HEK293 (cell line): ENCODE results near the gene NOTCH3.
A peak's percentile ranks its signal among the peaks of the same experiment; 100 is the strongest.

Experiments
- GLI2 ChIP-seq: fragments of 450-650 bp; formaldehyde crosslinking; IDR thresholded peaks from 2 replicates; pipeline ENCODE4; 2017; ENCODE audit warnings: missing biosample characterization, missing genetic modification characterization, low read depth, borderline replicate concordance
- GLIS1 ChIP-seq: fragments of 450-650 bp; formaldehyde crosslinking; IDR thresholded peaks from 2 replicates; pipeline ENCODE4 v1.5.1; 2016; ENCODE audit warnings: missing biosample characterization, missing genetic modification characterization
- HOXD13 ChIP-seq: sonication (generic); formaldehyde crosslinking; IDR thresholded peaks from 2 replicates; pipeline ENCODE4 v1.8.0; 2022; ENCODE audit warnings: missing genetic modification reagents, borderline replicate concordance
- KLF10 ChIP-seq: fragments of 450-650 bp; IDR thresholded peaks from 2 replicates; pipeline ENCODE4 v1.5.1; 2018; ENCODE audit warnings: missing biosample characterization, mild to moderate bottlenecking, missing genetic modification characterization
- KLF8 ChIP-seq: fragments of 450-650 bp; formaldehyde crosslinking; IDR thresholded peaks from 2 replicates; pipeline ENCODE4 v1.5.1; 2016; ENCODE audit warnings: missing biosample characterization, missing genetic modification characterization
- KLF9 ChIP-seq: fragments of 450-650 bp; formaldehyde crosslinking; IDR thresholded peaks from 2 replicates; pipeline ENCODE4 v1.5.1; 2016; ENCODE audit warnings: missing biosample characterization, missing genetic modification characterization, low read depth
- PBX3 ChIP-seq: sonication (generic); formaldehyde crosslinking; IDR thresholded peaks from 2 replicates; pipeline ENCODE4 v1.8.1; 2022; ENCODE audit warnings: mild to moderate bottlenecking, moderate library complexity, missing genetic modification reagents
- SETDB1 ChIP-seq: IDR thresholded peaks from one replicate; pipeline ENCODE4 v1.6.1; 2017; ENCODE audit warnings: mild to moderate bottlenecking, low read length, moderate library complexity, mixed read lengths; ENCODE audit not compliant: insufficient read length
- SP2 ChIP-seq: fragments of 450-650 bp; formaldehyde crosslinking; IDR thresholded peaks from 2 replicates; pipeline ENCODE4 v1.5.1; 2016; ENCODE audit warnings: missing biosample characterization, missing genetic modification characterization
- ZBTB10 ChIP-seq: fragments of 450-650 bp; formaldehyde crosslinking; IDR thresholded peaks from 2 replicates; pipeline ENCODE4 v1.5.1; 2016; ENCODE audit warnings: missing biosample characterization, missing genetic modification characterization
- ZBTB7A ChIP-seq: fragments of 450-650 bp; formaldehyde crosslinking; IDR thresholded peaks from 2 replicates; pipeline ENCODE4 v1.5.1; 2016; ENCODE audit warnings: low read depth, missing biosample characterization, missing genetic modification characterization
- ZFP69B ChIP-seq: fragments of 450-650 bp; formaldehyde crosslinking; IDR thresholded peaks from 2 replicates; pipeline ENCODE4 v1.5.1; 2016; ENCODE audit warnings: missing biosample characterization, missing genetic modification characterization
- ZNF19 ChIP-seq: fragments of 450-650 bp; formaldehyde crosslinking; IDR thresholded peaks from 2 replicates; pipeline ENCODE4; 2016; ENCODE audit warnings: missing biosample characterization, missing genetic modification characterization, low read depth
- ZNF202 ChIP-seq: fragments of 450-650 bp; formaldehyde crosslinking; IDR thresholded peaks from 2 replicates; pipeline ENCODE4 v1.5.1; 2016; ENCODE audit warnings: missing biosample characterization, missing genetic modification characterization, borderline replicate concordance
- ZNF23 ChIP-seq: fragments of 450-650 bp; formaldehyde crosslinking; IDR thresholded peaks from 2 replicates; pipeline ENCODE4 v1.5.1; 2016; ENCODE audit warnings: missing biosample characterization, missing genetic modification characterization, borderline replicate concordance
- ZNF24 ChIP-seq: fragments of 450-650 bp; formaldehyde crosslinking; IDR thresholded peaks from 2 replicates; pipeline ENCODE4 v1.5.1; 2016; ENCODE audit warnings: missing biosample characterization, missing genetic modification characterization
- ZNF311 ChIP-seq: fragments of 450-650 bp; formaldehyde crosslinking; IDR thresholded peaks from 2 replicates; pipeline ENCODE4 v1.5.1; 2017; ENCODE audit warnings: missing biosample characterization, missing genetic modification characterization, borderline replicate concordance
- ZNF324 ChIP-seq: fragments of 450-650 bp; formaldehyde crosslinking; IDR thresholded peaks from 2 replicates; pipeline ENCODE4 v1.5.1; 2016; ENCODE audit warnings: missing biosample characterization, missing genetic modification characterization
- ZNF341 ChIP-seq: fragments of 450-650 bp; formaldehyde crosslinking; IDR thresholded peaks from 2 replicates; pipeline ENCODE4; 2016; ENCODE audit warnings: low read depth, missing biosample characterization, missing genetic modification characterization
- ZNF366 ChIP-seq: fragments of 450-650 bp; formaldehyde crosslinking; conservative IDR thresholded peaks from 2 replicates; pipeline ENCODE4 v1.5.1; 2016; ENCODE audit warnings: missing biosample characterization, missing genetic modification characterization
- ZNF561 ChIP-seq: fragments of 450-650 bp; IDR thresholded peaks from 2 replicates; pipeline ENCODE4 v1.5.1; 2018; ENCODE audit warnings: missing biosample characterization, missing genetic modification characterization, borderline replicate concordance
- ZNF654 ChIP-seq: fragments of 450-650 bp; formaldehyde crosslinking; IDR thresholded peaks from 2 replicates; pipeline ENCODE4 v1.5.1; 2016; ENCODE audit warnings: low read depth, missing biosample characterization, missing genetic modification characterization
- TF ChIP-seq, protein P1 (sequence below): fragments of 450-650 bp; formaldehyde crosslinking; IDR thresholded peaks from 2 replicates; pipeline ENCODE4 v1.5.1; 2016; ENCODE audit warnings: missing biosample characterization, missing genetic modification characterization
- TF ChIP-seq, protein P2 (sequence below): fragments of 450-650 bp; formaldehyde crosslinking; IDR thresholded peaks from 2 replicates; pipeline ENCODE4 v1.5.1; 2016; ENCODE audit warnings: missing biosample characterization, missing genetic modification characterization
- TF ChIP-seq, protein P3 (sequence below): fragments of 450-650 bp; formaldehyde crosslinking; IDR thresholded peaks from 2 replicates; pipeline ENCODE4 v1.5.1; 2016; ENCODE audit warnings: missing biosample characterization, missing genetic modification characterization
- TF ChIP-seq, protein P4 (sequence below): fragments of 450-650 bp; formaldehyde crosslinking; IDR thresholded peaks from 2 replicates; pipeline ENCODE4 v1.5.1; 2016; ENCODE audit warnings: missing biosample characterization, missing genetic modification characterization

NOTCH3 gene

DNA sequence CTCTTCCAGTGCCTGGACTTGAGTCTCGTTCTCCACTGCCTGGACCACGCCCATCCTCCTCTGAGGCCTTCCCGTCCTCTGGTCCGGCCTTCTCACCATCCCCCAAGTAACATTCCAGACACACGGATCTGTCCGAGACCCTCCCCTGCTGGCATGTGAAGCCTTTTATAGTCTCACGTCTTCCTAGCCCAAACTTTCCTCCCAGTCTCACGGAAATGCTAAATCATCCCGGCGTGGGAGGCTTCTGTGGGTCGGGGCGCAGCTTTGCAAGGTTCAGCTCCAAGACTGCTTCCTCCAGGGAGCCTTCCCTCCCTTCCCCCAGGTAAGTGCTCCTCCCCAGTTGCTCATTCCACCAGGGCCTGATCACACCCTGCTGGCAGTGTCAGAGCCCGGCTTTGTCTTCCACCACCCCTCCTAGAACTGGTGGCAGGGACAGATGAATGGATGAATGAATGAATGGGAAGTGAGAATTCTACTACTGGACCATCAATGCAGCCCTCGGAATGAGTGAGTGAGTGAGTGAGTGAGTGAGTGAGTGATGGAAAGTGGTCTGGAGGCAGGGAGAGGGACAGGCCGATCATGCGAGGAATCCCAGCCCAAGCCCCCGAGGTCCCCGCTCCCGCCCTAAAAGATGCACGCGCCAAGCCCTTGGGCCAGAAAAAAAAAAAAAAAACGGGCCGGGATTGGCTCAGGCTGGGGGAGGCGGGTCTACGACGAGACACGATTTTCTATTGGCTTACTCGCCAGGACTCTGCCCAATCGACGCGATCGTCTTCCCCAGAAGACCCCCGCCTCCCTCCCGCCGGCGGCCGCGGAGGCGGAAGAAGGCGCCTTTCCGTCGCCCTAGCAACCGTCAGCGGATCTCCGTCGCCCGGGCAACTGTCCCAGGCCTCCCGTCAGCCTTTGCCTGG lies 22.2 kb upstream of the NOTCH3 start (continued):
- TF ChIP-seq ZNF311 (tag by site-specific recombination) (no peak), ZNF341 (tag by site-specific recombination) (peak; percentile 78), ZNF366 (tag by site-specific recombination) (peak; percentile 85), KLF9 (tag by site-specific recombination) (peak; percentile 2; the same call in 1 of the 2 replicates), ZNF19 (tag by site-specific recombination) (no peak), ZNF202 (tag by site-specific recombination) (no peak), ZNF23 (tag by site-specific recombination) (no peak), ZNF654 (tag by site-specific recombination) (no peak), PBX3 (CRISPR knock-in tag) (no peak), ZBTB10 (tag by site-specific recombination) (no peak), ZBTB7A (no peak), ZNF324 (no peak), SP2 (tag by site-specific recombination) (peak; percentile 93), GLIS1 (tag by site-specific recombination) (peak; percentile 40; the same call in 1 of the 2 replicates), SETDB1 (no peak), ZNF561 (tag by site-specific recombination) (peak; percentile 93; the same call in 1 of the 2 replicates), KLF10 (tag by site-specific recombination) (no peak), ZNF24 (tag by site-specific recombination) (peak; percentile 90), KLF8 (tag by site-specific recombination) (no peak; the same call in 1 of the 2 replicates), GLI2 (tag by site-specific recombination) (no peak), ZFP69B (tag by site-specific recombination) (no peak), HOXD13 (no peak)
- TF ChIP-seq, protein P1, sequence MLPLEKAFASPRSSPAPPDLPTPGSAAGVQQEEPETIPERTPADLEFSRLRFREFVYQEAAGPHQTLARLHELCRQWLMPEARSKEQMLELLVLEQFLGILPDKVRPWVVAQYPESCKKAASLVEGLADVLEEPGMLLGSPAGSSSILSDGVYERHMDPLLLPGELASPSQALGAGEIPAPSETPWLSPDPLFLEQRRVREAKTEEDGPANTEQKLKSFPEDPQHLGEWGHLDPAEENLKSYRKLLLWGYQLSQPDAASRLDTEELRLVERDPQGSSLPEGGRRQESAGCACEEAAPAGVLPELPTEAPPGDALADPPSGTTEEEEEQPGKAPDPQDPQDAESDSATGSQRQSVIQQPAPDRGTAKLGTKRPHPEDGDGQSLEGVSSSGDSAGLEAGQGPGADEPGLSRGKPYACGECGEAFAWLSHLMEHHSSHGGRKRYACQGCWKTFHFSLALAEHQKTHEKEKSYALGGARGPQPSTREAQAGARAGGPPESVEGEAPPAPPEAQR (tag by site-specific recombination): no peak
- TF ChIP-seq, protein P2, sequence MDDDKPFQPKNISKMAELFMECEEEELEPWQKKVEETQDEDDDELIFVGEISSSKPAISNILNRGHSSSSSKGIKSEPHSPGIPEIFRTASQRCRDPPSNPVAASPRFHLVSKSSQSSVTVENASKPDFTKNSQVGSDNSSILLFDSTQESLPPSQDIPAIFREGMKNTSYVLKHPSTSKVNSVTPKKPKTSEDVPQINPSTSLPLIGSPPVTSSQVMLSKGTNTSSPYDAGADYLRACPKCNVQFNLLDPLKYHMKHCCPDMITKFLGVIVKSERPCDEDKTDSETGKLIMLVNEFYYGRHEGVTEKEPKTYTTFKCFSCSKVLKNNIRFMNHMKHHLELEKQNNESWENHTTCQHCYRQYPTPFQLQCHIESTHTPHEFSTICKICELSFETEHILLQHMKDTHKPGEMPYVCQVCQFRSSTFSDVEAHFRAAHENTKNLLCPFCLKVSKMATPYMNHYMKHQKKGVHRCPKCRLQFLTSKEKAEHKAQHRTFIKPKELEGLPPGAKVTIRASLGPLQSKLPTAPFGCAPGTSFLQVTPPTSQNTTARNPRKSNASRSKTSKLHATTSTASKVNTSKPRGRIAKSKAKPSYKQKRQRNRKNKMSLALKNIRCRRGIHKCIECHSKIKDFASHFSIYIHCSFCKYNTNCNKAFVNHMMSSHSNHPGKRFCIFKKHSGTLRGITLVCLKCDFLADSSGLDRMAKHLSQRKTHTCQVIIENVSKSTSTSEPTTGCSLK (tag by site-specific recombination): no peak
- TF ChIP-seq, protein P3, sequence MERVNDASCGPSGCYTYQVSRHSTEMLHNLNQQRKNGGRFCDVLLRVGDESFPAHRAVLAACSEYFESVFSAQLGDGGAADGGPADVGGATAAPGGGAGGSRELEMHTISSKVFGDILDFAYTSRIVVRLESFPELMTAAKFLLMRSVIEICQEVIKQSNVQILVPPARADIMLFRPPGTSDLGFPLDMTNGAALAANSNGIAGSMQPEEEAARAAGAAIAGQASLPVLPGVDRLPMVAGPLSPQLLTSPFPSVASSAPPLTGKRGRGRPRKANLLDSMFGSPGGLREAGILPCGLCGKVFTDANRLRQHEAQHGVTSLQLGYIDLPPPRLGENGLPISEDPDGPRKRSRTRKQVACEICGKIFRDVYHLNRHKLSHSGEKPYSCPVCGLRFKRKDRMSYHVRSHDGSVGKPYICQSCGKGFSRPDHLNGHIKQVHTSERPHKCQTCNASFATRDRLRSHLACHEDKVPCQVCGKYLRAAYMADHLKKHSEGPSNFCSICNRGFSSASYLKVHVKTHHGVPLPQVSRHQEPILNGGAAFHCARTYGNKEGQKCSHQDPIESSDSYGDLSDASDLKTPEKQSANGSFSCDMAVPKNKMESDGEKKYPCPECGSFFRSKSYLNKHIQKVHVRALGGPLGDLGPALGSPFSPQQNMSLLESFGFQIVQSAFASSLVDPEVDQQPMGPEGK (tag by site-specific recombination): 0 out of 2 replicates have a peak, but pooled peaks have one; percentile 72
- TF ChIP-seq, protein P4, sequence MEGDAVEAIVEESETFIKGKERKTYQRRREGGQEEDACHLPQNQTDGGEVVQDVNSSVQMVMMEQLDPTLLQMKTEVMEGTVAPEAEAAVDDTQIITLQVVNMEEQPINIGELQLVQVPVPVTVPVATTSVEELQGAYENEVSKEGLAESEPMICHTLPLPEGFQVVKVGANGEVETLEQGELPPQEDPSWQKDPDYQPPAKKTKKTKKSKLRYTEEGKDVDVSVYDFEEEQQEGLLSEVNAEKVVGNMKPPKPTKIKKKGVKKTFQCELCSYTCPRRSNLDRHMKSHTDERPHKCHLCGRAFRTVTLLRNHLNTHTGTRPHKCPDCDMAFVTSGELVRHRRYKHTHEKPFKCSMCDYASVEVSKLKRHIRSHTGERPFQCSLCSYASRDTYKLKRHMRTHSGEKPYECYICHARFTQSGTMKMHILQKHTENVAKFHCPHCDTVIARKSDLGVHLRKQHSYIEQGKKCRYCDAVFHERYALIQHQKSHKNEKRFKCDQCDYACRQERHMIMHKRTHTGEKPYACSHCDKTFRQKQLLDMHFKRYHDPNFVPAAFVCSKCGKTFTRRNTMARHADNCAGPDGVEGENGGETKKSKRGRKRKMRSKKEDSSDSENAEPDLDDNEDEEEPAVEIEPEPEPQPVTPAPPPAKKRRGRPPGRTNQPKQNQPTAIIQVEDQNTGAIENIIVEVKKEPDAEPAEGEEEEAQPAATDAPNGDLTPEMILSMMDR (tag by site-specific recombination): no peak
